Measurements from ENCODE around the gene SHROOM2.
"Not testable (repeated sequence)": the region's sequence is repeated elsewhere in the genome, so short reads cannot be mapped to it uniquely, and the experiment has no call there.

The SHROOM2 gene

DNA sequence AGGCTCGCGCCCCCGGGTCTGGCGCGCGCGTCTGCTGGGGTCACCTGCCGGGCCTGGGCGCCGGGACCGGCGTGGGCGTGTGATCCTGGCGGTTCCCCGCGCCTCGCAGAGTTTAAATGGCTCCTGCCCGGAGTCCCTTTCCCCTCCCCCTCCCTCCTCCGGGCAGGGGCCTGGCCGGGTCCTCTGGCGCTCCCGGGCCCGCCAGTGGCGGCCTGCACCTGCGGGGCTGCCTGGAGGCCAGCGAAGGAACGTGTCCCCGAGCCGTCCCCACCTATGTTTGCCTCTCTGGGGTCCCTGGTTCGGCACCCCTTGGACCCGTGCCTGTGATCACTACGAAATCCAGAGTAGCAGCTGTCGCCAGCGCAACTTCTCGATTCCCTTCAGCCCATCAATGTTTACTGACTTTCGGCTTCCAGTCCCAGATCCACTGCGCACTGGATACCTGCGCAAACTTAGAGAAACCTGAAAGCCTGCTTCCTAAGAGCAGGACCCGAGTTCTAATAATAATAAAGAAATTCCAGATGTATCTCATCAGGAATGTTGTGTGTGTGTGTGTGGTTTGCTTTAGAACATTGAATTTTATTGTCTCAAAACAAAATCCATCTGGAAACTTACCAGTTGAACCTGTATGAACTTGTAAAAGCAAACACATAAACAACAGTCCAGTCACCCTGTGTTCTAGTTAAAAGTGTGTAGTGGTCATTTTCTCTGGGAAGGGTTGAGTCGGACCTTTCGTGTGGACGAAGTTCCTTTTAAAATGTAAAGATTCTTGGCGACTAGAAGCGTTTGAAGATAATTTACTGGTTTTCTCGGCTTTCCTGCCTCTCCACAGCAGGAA lies 788 bp downstream of the SHROOM2 start:
- DNase-seq: no peak

DNA sequence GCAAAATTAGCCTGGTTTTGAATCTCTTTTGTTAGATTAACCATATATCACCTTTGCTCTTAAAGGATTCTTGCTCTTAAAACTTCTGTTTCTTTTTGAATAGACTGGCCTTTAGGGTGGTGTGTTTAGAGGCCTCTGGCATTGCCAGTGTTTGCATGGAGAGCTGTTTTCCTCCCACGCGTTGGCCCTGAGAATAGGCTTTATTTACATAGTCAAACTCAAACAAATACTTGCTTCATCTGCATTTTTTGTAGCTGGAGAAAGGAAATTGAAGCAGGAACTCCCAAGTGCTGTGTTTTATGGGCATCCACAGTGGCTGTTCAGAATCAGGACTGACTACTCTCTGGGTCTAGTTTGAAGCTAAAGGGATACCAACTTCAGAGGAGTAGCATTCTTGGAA lies 2.7 kb downstream of the SHROOM2 start:
- no peak for DNase-seq

- DNase-seq: no peak
Observed at GRCh38 chrX:9789555-9789954, 3.3 kb downstream of the SHROOM2 start.

DNA sequence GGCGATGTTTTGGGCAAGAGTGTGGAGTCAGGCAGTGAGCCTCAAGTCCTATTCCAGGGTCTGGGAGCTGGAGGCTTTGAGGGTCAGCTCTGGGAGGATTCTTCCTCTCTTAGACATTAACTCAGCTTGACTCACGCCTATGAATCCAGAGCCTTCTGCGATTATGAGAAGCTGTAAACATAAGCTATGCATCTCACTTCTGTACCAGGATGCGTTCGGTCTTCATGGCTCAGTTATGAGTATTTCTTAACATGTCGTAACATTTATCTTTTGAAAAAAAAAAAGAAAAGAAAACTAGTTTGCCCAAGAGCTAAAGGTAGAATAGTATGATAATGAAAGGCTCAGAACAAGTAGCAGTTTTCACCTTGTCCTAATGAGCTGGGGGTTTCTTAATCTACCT lies 4.6 kb downstream of the SHROOM2 start:
- no peak for DNase-seq

DNA sequence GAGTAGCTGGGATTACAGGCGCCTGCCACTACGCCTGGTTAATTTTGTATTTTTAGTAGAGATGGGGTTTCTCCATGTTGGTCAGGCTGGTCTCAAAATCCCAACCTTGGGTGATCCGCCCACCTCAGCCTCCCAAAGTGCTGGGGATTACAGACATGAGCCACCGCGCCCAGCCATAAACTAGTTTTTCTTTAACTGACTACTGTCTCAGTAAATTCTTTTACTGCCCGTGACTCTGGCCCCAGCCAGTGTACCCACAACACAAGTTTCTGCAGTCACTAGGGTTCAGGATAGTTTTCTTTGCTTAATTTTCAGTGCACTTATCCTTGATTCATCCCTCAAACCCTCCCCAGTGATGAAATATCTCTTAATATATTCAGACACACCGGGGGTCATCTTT lies 8.3 kb downstream of the SHROOM2 start:
- DNase-seq: no peak

DNA sequence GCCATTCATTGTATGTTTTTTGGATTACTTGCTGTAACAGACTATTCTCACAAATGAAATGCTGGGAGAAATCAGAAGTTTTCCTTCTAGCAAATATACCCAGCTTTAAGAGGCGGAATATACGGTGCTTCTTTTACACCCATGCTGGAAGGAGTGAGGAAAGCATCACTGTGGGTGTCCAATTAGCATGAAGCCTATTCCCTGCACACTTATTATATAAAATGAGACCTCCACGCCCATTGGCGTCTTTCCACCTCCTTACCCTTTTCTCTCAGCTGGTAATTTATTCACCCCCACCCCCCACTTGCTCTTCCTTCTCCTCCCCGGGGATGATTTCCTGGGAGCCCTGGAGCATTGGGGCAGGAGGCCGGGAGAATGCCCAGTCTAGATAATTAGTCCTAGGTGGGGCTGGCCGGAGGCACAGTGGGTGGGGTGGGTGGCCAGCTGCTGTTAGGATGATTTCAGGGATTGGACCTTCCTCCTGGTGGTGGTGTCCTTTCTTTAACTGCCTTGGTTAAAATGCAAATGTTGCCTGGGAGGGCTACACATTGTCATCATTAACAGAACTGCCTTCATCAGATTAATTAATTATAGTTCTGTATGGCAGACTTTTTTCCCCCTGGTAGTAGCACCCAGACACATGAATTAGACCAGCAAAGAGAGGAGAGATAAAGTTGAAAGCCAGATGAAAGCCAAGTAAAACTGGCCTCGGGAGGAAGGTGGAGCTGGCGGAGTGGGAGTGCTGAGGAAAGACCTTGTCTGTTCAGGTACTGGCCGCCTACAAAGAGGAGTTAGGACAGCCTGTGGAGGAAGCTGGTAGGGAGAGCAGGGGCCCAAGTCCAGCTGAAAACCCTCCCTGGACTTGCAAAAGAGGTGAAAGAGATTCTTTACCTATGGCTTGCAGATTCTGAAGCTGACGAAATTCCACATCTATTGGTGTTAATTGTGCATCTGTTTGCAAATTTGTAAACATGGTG lies 11.4 kb downstream of the SHROOM2 start:
- DNase-seq: no peak

DNA sequence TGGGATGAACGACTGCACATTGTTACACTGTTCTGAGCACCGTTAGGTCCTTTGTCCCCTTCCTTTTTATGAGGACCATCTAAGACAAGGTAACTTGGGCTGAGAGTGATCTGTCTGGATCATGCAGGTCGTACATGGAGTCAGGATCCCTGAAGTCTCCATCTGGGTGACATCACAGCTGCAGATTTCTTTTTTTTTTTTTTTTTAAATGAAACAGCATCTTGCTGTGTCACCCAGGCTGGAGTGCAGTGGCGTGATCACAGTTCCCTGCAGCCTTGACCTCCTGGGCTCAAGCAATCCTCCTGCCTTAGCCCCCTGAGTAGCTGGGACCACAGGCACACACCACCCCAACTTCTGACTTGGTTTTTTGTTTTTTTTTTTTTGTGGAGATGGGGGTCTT lies 16.5 kb downstream of the SHROOM2 start:
- no peak for DNase-seq

- no peak for DNase-seq
Observed at GRCh38 chrX:9804444-9804843, 18.2 kb downstream of the SHROOM2 start.

GRCh38 chrX:9805956-9806355 lies 19.7 kb downstream of the SHROOM2 start:
- no peak for DNase-seq

DNA sequence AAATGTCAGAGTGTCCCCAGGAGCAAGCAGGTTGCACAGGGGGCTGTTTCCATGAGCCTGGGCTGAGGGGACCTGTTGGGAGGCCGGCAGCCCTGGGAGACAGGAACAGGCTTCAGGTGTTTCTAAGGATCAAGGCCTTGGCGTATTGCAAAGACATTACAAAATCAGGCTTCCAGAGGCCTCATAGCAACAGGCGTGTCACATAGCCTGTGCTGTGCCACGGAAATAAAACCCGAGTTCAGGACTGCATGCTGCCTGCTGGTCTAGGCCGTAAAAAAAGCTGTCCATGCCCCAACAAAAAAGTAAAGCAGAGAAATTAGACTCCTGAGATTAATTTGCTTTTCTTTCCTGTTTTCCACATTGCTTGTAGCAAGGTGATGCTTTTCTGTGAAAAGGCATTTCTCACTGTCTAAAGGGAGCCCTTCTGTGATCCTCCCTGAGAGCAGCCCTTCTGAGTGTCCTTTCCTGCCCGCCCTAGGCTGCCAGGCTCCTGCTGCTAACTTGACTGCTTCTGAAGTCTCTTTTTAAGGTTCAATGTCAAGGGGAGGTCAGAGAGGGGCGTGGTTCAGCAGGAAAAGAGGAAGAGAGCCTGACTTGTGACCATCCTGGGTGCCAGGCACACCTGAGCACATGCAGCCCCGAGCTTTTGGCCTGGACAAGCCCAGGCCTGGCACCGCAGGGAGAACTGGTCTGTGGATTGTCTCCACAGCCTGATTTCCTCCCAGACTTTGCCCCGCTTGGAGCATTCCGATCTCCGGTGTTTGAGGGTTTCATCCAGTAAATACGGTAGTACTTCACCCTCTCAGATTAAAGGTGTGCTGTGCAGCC lies 21.3 kb downstream of the SHROOM2 start:
- no peak for DNase-seq

DNA sequence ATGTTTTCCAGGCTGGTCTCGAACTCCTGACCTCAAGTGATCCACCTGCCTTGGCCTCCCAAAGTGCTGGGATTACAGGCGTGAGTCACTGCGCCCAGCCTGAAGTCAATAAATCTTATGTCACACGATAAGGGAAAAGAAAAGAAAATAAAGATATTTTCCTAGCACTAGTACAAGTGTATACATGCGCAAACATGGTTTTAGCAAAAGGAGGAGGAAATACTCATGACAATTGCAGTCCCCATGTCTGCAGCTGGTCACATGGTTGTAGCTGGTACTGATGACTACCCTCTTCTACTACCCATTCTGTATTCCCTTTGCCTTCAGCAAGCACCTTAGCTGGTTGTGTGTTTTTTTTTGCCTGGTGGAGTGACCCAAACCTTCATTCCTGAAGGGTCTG lies 23.6 kb downstream of the SHROOM2 start:
- not testable (repeated sequence) for DNase-seq

- DNase-seq: not testable (repeated sequence)
Observed at GRCh38 chrX:9811086-9811485, 24.9 kb downstream of the SHROOM2 start.

DNA sequence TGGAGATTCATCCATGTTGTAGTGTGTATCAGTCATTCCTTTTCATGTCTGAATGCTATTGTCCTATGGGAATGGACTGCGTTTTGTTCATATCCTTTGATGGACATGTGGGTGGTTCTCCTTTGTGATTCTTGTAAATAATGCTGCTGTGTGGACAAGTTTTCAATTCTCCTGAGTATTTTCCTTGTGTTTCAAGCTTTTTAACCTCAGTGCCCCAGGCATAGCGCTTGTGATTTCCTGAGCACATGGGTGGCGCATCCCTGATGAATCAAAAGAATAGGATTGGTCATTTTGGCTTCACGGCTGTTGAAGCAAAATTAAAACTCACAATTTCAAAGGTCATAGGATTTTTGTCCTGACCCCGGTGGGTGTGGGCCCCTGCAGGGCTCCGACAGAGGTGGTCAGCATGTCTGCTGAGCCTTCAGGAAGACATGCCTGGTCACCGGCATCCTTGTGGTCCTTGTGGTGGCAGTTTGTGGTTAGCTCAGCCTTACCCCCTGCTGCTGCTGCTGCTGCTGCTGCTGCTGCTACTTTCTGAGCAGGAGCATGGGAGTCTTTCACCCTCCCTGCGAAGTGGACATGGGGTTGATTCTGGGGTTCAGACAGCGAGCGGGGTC lies 30.0 kb downstream of the SHROOM2 start:
- DNase-seq: no peak

- DNase-seq: no peak
Observed at GRCh38 chrX:9821572-9821971, 35.3 kb downstream of the SHROOM2 start.

GRCh38 chrX:9824554-9824953 lies 38.3 kb downstream of the SHROOM2 start:
- no peak for DNase-seq

GRCh38 chrX:9825129-9825790 lies 39.0 kb downstream of the SHROOM2 start:
- DNase-seq: no peak

DNA sequence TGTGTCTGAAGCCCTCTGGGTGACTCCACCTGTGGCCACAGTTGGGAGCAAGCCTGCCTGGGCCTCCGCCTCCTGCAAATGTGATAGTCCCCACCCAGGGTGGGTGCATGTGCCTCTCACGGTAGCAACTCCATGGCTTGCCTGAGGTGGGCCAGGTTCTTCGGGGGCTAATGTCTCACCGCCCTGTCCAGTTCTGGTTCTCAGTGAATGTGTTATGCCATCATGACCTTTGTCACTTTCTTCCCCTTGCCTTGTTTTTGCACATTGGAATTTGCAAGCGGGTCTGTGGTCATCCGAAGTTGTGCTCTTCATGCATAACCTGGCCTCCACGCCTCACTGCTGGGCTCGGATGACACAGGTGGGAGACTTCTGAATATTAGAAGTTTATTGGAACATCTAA lies 39.7 kb downstream of the SHROOM2 start:
- no peak for DNase-seq

DNA sequence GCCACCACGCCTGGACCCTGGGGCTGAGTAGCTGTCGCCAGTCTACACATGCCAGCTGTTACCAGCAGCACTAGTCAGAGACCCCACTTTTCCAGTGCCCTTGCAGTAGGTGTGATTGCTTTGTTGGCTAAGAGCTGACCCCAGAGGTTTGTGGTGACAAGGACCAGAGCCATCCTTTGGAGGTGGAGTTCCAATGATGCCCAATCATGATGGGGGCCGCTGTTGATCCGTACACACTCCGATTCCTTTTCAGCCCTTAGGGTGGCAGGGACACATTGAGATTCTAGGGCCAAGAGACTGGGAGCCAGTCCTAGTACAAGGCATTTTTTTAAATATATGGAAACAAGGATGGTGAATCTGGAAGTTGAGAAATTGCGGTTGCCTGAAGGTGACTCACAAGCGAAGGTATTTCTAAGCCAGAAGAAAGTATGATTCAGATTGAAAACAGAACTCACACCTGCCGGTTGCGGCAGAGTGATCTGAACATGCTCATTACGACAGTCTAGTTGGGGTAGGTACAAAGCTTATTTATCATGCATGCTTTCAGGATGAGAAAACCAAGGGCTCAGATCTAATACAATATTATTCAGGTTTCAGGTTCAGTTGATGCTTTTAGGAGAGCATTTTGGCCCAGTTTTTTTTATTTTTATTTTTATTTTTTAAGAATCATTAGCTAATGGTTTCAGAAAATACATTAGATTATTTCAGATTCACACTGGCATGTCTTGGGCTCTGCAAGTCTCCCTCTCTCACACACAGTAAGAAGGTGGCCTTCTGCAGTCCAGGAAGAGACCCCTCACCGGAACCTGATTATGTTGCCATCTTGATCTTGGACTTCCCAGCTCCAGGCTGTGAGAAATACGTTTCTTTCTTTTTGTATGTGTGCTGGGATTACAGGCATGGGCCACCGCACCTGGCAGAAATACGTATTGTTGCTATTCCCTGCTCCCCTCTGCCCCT lies 43.4 kb downstream of the SHROOM2 start:
- DNase-seq: no peak

- DNase-seq: no peak
Observed at GRCh38 chrX:9832811-9833210, 46.6 kb downstream of the SHROOM2 start.

- no peak for DNase-seq
Observed at GRCh38 chrX:9835585-9836210, 49.5 kb downstream of the SHROOM2 start.
